ENCODE results near the gene ASB8. TPM values are rescaled to one million over a fixed set of nuclear protein-coding genes. Genes with fewer than 3 reads are reported as not detected.

Gene ASB8
- total RNA-seq, 1 donor = 23.7 TPM

DNA sequence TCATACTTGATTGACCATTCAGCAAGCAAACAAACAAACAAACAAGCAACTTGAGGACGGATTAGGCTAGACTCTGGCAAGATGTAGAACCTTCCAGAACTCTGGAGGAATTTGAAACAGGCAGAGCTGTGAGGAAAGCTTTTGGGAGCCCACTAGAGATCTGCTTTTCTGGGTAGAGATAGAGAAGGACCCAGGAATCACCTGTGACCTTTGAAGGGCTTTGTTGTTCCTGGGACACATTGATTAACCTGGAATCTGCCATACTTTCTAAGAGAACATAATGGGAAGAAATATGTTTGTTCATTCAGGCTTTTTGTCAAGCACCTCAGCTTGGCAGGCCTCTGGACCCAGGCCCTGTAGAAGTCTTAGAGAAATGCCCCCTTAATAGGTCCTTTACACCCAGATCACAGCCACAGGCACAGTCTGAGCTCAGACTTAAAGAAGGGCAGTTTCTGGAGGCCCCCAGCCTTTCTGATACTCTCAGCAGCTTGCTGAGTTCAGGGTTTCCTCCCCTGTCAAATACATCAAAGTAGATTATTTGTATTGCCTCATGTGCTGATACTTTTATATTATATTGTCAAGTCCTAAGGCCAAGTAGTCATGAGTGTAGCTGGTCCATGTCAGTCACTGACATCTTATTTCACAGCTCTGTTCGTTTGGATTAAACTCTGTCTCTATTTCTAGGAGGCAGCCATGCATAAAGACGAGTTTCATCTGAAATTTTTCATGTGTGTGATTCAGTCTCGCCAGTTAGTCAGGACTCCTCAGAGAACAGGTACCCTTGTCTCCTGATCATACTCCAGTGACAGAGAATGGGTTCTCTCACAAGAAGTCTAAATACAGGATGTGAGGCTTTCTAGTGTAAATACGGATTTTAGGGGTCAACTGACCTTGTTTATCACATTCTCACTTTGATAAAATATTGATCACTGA is 50.4 kb downstream of the ASB8 start:
- TF ChIP-seq, protein P1, sequence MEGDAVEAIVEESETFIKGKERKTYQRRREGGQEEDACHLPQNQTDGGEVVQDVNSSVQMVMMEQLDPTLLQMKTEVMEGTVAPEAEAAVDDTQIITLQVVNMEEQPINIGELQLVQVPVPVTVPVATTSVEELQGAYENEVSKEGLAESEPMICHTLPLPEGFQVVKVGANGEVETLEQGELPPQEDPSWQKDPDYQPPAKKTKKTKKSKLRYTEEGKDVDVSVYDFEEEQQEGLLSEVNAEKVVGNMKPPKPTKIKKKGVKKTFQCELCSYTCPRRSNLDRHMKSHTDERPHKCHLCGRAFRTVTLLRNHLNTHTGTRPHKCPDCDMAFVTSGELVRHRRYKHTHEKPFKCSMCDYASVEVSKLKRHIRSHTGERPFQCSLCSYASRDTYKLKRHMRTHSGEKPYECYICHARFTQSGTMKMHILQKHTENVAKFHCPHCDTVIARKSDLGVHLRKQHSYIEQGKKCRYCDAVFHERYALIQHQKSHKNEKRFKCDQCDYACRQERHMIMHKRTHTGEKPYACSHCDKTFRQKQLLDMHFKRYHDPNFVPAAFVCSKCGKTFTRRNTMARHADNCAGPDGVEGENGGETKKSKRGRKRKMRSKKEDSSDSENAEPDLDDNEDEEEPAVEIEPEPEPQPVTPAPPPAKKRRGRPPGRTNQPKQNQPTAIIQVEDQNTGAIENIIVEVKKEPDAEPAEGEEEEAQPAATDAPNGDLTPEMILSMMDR (IDR thresholded peaks at IDR 0.05; ENCODE audit: insufficient read depth, low read depth, low read length) = no peak
- peak overlapping the region; percentile 91 for H3K4me3 ChIP-seq (ENCODE audit: low read depth, low read length)
- DNase-seq (ENCODE audit: low read depth) = no peak

DNA sequence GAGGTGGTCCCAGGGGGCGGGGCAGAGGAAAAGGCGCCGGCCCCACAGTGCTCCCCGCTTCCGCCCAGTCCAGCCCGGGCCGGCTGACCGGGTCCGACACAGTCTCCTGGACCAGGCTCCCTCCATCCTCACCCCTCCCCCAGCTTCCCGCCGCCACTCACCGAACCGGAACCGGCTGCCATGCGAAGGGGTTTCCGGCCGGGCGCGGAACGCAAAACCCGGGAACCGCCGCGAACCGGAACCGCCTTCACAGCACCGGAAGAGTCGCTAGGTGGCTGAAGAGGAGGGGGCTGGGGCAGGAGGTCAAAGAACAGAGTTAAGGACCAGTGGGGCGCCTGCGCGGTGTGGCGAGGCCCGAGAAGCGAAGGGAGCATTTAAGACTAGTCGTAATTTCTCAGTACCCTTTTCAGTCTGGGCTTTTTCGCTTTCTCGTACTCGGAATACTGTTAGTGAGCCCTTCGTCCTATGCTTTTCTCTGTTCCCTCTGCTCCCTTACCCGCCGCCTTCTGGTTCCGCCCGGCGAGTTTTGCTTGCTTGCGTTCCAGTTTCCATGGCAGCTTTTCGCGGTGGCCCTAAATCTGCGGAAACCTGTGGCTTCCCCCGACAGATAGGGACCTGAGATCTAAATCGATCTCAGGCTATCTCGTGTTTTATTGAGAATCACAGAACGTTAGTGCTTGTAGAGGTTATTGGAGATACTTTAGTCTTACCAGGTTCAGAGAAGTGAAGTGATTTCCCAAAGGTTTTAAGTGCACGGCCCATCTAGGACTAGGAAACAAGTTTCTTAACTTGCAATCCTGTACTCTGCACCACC is 51.2 kb downstream of the ASB8 start, which contains the start of gene SENP1:
Gene SENP1 (minus strand): TSS at position 213 of the 814 bp plus-strand sequence. CDS start 4,607 bp downstream, outside the sequence.
- TF ChIP-seq, protein P1 (IDR thresholded peaks at IDR 0.05; ENCODE audit: insufficient read depth, low read depth, low read length) = peak; percentile 19
- peak; percentile 84 for DNase-seq (ENCODE audit: low read depth)
- H3K4me3 ChIP-seq (ENCODE audit: low read depth, low read length) = peak within 1 kb of the TSS; percentile 91

DNA sequence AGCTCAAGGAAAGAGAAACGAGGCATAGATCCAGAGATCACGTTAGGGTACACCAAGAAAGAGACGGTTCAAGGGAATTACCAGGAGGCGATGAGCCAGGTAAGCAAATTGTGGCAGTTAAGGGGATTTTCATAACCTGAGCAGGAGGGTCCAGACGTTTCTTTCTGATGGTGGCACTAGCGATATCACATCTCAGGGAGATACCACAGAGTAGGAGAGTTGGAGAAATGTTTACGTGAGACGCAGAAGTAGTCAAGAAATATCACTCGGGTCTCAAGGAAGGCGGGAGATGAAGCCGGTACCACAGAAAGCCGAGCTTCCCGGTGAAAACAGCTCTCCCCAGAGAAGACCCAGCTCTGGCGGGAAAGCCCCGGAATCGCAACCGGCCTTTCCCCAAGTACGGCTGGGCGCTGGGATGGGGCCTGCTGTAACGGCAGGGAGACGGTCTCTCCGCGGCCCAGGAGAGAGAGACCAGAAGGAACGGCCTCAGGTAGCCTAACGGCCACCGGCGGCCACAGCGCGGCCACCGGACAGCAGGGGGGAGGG is 51.9 kb downstream of the ASB8 start:
- DNase-seq (ENCODE audit: low read depth) = peak; percentile 5
- TF ChIP-seq, protein P1 (IDR thresholded peaks at IDR 0.05; ENCODE audit: insufficient read depth, low read depth, low read length) = no peak
- peak overlapping the region; percentile 91 for H3K4me3 ChIP-seq (ENCODE audit: low read depth, low read length)

DNA sequence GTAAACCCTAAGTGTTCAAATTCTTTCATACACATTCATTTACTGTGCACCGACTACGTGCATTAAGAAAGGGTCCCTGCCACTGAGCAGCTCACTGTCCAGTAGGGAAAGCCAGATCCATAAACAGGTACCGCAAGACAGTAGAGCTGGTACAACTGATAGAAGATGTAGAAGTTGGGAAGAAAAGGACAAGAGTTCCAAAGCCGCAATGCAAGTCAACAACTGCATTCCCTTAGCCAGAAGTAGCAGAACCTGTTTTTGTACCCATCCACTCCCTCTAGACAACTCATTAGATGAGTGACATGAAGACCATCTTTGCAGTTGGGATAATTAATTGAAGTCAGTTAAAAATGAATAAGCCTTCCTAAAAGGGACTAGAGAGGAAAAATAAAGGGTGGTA is 52.8 kb downstream of the ASB8 start:
- H3K4me3 ChIP-seq (ENCODE audit: low read depth, low read length) = peak overlapping the region; percentile 91
- TF ChIP-seq, protein P1 (IDR thresholded peaks at IDR 0.05; ENCODE audit: insufficient read depth, low read depth, low read length) = no peak
- no peak for DNase-seq (ENCODE audit: low read depth)

Small RNA genes lying within 50 kb of the gene (small RNA-seq; reads per million reads assigned to genes)
- 2.4 reads per million, percentile 60 among the genes with 10 or more reads in this experiment for gene MIR6505

Other genes with a start within 250 kb of the ASB8 start
- gene TMEM106C, start 193.9 kb downstream of the ASB8 start, total RNA-seq = 60.2 and 100 TPM in 2 replicates
- gene COL2A1, start 153.0 kb downstream of the ASB8 start, total RNA-seq = under 0.01 TPM in 1 of 2 replicates, not detected in the other
- 28.3 and 35.8 TPM in 2 replicates for gene SENP1, start 51.4 kb downstream of the ASB8 start, total RNA-seq
- gene PFKM, start 38.2 kb downstream of the ASB8 start, total RNA-seq = 54.4 and 83.8 TPM in 2 replicates
- gene CCDC184, start 26.1 kb upstream of the ASB8 start, total RNA-seq = 0.32 and 0.43 TPM in 2 replicates
- gene OR10AD1, start 45.8 kb upstream of the ASB8 start, total RNA-seq = not detected in 2 replicates
- gene ZNF641, start 193.4 kb upstream of the ASB8 start, total RNA-seq = 9.3 and 16.8 TPM in 2 replicates